Nephron progenitor cell (in vitro differentiated cells): ENCODE data around the gene FAM174C.
A peak's percentile ranks its signal among the peaks of the same experiment; 100 is the strongest.

Experiments
- DNase-seq: peaks from one replicate; pipeline ENCODE4 v3.0.0; 2021
- H3K27ac Mint-ChIP-seq: 2 replicates; pipeline ENCODE4 v1.8.0; 2021; ENCODE audit warnings: mild to moderate bottlenecking, moderate library complexity, mixed read lengths
- H3K27me3 Mint-ChIP-seq: 2 replicates; pipeline ENCODE4 v1.8.0; 2021; ENCODE audit warnings: mild to moderate bottlenecking, low read depth, mixed read lengths; ENCODE audit not compliant: poor library complexity
- H3K36me3 Mint-ChIP-seq: 2 replicates; pipeline ENCODE4 v1.8.0; 2021; ENCODE audit warnings: low read depth, mixed read lengths
- H3K4me1 Mint-ChIP-seq: 2 replicates; pipeline ENCODE4 v1.8.0; 2021; ENCODE audit warnings: mixed read lengths
- H3K4me3 Mint-ChIP-seq: 2 replicates; pipeline ENCODE4 v1.8.0; 2021; ENCODE audit warnings: mild to moderate bottlenecking, moderate library complexity, mixed read lengths
- H3K9me3 Mint-ChIP-seq: 2 replicates; pipeline ENCODE4 v1.8.0; 2021; ENCODE audit warnings: mild to moderate bottlenecking, moderate library complexity, mixed read lengths
- TF ChIP-seq, protein P1 (sequence below): fragments of 200-600 bp; sonication (generic); IDR thresholded peaks from 2 replicates; pipeline ENCODE4 v1.5.0; 2021; ENCODE audit warnings: antibody characterized with exemption

FAM174C gene

DNA sequence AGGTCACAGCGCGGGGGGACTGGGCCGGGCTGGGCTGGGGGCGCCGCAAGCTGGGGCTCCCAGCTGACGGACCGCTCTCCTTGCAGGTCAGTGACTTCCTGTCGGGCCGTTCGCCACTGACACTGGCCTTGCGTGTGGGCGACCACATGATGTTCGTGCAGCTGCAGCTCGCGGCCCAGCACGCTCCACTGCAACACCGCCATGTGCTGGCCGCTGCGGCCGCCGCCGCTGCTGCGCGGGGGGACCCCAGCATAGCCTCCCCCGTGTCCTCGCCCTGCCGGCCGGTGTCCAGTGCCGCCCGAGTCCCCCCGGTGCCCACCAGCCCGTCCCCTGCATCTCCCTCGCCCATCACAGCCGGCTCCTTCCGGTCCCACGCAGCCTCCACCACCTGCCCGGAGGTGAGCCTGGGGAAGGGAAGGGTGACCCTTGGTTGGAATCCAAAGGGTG is 21.2 kb upstream of the FAM174C start:
- H3K27ac Mint-ChIP-seq: no peak overlapping the region
- peaks cover 23% of the 10 kb centered on the region for H3K36me3 Mint-ChIP-seq
- H3K4me3 Mint-ChIP-seq: no peak overlapping the region
- no peak for DNase-seq
- H3K9me3 Mint-ChIP-seq: no peaks in the 10 kb centered on the region
- H3K4me1 Mint-ChIP-seq: peaks cover 41% of the 10 kb centered on the region
- H3K27me3 Mint-ChIP-seq: no peaks in the 10 kb centered on the region
- TF ChIP-seq, protein P1, sequence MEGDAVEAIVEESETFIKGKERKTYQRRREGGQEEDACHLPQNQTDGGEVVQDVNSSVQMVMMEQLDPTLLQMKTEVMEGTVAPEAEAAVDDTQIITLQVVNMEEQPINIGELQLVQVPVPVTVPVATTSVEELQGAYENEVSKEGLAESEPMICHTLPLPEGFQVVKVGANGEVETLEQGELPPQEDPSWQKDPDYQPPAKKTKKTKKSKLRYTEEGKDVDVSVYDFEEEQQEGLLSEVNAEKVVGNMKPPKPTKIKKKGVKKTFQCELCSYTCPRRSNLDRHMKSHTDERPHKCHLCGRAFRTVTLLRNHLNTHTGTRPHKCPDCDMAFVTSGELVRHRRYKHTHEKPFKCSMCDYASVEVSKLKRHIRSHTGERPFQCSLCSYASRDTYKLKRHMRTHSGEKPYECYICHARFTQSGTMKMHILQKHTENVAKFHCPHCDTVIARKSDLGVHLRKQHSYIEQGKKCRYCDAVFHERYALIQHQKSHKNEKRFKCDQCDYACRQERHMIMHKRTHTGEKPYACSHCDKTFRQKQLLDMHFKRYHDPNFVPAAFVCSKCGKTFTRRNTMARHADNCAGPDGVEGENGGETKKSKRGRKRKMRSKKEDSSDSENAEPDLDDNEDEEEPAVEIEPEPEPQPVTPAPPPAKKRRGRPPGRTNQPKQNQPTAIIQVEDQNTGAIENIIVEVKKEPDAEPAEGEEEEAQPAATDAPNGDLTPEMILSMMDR: no peak

DNA sequence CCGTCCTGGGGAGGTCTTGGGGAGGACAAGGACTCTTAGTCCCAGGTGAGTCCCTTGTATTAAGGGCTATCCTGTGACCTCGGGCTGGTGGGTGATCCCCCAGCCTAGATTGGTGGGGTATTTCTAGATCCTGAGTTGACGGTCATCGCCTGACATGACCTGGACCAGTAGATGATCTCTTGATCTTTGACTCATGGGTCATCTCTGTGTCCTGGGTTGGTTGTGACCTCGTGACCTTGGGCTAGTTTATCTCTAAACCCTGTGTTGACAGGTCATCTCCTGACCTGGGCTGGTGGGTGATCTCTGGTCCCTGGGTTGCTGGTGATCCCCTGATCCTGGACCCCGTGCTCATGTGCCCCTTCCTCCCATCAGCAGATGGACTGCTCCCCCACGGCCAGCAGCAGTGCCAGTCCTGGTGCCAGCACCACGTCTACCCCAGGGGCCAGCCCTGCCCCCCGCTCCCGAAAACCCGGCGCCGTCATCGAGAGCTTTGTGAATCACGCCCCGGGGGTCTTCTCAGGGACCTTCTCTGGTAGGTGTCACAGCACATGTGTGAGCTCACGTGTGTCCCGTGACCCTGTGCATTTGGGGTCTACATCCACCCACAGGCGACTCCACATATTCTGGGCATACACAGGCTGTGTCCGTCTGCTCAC is 20.7 kb upstream of the FAM174C start:
- no peak overlapping the region for H3K27ac Mint-ChIP-seq

DNA sequence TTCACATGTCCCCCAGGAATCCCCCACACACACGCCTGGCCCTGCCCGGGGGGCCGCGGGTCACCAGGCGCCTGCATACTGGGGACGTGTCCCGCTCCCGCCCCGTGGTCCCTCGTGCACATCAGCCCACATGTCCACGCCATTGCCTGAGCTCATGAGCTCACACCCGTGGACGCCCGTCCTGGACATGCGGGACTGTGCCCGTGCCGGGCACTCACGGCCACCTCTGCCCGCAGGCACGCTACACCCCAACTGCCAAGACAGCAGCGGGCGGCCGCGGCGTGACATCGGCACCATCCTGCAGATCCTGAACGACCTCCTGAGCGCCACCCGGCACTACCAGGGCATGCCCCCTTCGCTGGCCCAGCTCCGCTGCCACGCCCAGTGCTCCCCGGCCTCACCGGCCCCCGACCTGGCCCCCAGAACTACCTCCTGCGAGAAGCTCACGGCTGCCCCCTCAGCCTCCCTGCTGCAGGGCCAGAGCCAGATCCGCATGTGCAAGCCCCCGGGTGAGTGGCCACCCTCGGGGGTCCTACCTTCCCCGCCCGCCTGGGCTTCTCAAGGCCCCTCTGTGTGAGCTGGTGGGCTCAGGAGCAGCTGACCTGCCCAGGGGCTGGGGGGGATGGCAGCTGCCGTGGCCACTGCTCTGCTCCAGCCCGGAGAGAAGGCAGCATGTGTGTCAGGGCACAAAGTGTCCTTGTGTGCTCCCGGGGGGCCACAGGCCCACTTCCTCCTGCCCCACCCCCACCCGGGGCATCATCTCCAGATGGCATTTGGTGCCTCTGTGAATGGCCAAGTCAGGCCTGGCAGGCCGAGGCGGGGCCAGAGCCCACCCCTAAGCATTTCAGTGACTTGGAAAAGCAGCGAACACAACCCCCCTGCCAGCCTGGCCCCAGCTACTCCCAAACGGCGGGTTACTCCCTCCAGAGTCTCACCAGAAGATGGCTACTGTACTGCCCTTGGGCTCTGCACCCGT is 19.9 kb upstream of the FAM174C start:
- H3K4me3 Mint-ChIP-seq: peak overlapping the region; percentile 28
- no peaks in the 10 kb centered on the region for H3K27me3 Mint-ChIP-seq
- H3K9me3 Mint-ChIP-seq: no peaks in the 10 kb centered on the region
- H3K36me3 Mint-ChIP-seq: peaks cover 23% of the 10 kb centered on the region
- H3K27ac Mint-ChIP-seq: peak overlapping the region; percentile 81
- peaks cover 50% of the 10 kb centered on the region for H3K4me1 Mint-ChIP-seq
- no peak for DNase-seq
- TF ChIP-seq, protein P1: no peak

More for the DNA sequence above, 20.7 kb upstream of the FAM174C start:
- no peak for DNase-seq
- no peaks in the 10 kb centered on the region for H3K9me3 Mint-ChIP-seq
- peaks cover 46% of the 10 kb centered on the region for H3K4me1 Mint-ChIP-seq
- peaks cover 23% of the 10 kb centered on the region for H3K36me3 Mint-ChIP-seq
- no peaks in the 10 kb centered on the region for H3K27me3 Mint-ChIP-seq
- TF ChIP-seq, protein P1: no peak
- H3K4me3 Mint-ChIP-seq: peak overlapping the region; percentile 28

DNA sequence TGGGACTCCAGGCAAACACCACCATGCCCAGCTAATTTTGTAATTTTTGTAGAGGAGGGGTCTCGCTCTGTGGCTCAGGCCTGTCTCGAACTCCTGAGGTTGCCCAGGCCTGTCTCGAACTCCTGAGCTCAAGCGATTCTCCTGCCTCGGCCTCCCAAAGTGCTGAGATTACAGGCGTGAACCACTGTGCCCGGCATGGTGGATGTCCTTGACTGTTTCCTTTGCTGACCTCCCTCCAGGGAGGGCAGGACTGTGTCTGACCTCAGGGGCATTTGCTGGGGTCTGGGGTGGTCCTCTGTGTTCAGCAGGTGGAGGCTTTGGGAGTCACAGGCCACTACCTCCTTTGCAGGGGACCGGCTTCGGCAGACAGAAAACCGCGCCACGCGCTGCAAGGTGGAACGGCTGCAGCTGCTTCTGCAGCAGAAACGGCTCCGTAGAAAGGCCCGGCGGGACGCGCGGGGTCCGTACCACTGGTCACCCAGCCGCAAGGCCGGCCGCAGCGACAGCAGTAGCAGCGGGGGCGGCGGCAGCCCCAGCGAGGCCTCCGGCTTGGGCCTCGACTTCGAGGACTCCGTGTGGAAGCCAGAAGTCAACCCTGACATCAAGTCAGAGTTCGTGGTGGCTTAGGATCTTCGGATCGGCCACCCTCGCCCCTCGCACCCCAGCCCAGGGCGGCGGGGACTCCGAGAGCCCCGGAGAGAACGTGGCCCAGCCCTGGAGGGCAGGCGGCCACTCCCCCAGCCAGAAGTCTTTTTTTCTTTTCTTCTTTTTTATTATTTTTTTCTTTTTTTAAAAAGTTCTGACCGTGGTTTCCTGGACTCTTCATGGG is 18.5 kb upstream of the FAM174C start:
- TF ChIP-seq, protein P1: no peak
- no peak for DNase-seq
- no peak overlapping the region for H3K4me3 Mint-ChIP-seq
- H3K4me1 Mint-ChIP-seq: peaks cover 54% of the 10 kb centered on the region
- H3K9me3 Mint-ChIP-seq: no peaks in the 10 kb centered on the region
- peaks cover 3% of the 10 kb centered on the region for H3K27me3 Mint-ChIP-seq
- H3K36me3 Mint-ChIP-seq: peaks cover 19% of the 10 kb centered on the region
- peak overlapping the region; percentile 87 for H3K27ac Mint-ChIP-seq

DNA sequence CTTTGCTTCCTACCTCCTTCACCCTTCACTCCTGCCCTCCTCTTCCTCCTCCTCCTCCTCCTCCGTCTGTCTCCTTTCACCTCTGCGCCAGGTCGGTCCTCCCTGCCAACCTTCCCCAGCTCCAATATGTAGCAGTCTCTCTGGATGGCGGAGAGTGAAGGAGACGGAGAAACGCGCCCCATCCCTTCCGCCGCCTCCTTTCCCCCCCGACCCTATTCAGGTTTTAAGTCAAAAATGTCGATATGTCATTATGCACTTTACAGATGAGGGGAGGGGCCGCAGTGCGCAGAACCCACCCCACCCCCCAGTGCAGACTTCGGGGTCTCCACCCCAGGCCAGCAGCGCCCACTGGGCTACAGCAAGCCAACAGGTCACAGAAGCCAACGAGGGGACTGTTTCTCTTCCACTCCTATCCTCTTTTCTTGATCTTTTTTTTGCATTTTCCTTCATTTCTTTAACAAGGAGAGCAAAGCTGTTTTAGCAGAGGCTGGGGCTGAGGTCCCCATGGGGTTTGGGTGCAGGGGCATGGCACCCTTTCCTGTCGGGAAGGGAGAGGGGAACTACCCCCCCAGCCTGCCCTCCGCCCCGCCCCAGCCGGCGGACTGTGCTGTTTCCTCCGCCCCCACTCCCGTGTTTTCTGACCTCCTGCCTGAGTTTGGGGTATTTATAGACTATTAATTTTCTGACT is 17.7 kb upstream of the FAM174C start:
- Mint-ChIP-seq H3K27me3 (peaks cover 3% of the 10 kb centered on the region), H3K4me1 (peaks cover 62% of the 10 kb centered on the region), H3K27ac (peak overlapping the region; percentile 87), H3K36me3 (peaks cover 18% of the 10 kb centered on the region), H3K9me3 (no peaks in the 10 kb centered on the region), H3K4me3 (peak overlapping the region; percentile 42)
- DNase-seq: no peak
- TF ChIP-seq, protein P1: no peak
